Measurements from ENCODE around the gene PDCL2. TPM values are rescaled to one million over a fixed set of nuclear protein-coding genes. Genes with fewer than 3 reads are reported as not detected.
A peak's percentile ranks its signal among the peaks of the same experiment; 100 is the strongest.
"Not testable (repeated sequence)": the region's sequence is repeated elsewhere in the genome, so short reads cannot be mapped to it uniquely, and the experiment has no call there.

The PDCL2 gene, protein sequence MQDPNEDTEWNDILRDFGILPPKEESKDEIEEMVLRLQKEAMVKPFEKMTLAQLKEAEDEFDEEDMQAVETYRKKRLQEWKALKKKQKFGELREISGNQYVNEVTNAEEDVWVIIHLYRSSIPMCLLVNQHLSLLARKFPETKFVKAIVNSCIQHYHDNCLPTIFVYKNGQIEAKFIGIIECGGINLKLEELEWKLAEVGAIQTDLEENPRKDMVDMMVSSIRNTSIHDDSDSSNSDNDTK
- total RNA-seq, result not detected in 2 replicates

- no peak for DNase-seq
- Mint-ChIP-seq H3K27me3 (peaks cover 6% of the 10 kb centered on the region), H3K36me3 (ENCODE audit: low read depth) (no peaks in the 10 kb centered on the region), H3K4me3 (no peak within 1 kb of the TSS), H3K27ac (no peak within 1 kb of the TSS), H3K4me1 (no peaks in the 10 kb centered on the region), H3K9me3 (peaks cover 9% of the 10 kb centered on the region)
- intact Hi-C loops (cut with micrococcal nuclease), result no loop called here
Measured at GRCh38 chr4:55592014-55592413, at the start of gene PDCL2. PDCL2 (minus strand) TSS chr4:55592245; CDS start chr4:55592109, 136 bp downstream.

DNA sequence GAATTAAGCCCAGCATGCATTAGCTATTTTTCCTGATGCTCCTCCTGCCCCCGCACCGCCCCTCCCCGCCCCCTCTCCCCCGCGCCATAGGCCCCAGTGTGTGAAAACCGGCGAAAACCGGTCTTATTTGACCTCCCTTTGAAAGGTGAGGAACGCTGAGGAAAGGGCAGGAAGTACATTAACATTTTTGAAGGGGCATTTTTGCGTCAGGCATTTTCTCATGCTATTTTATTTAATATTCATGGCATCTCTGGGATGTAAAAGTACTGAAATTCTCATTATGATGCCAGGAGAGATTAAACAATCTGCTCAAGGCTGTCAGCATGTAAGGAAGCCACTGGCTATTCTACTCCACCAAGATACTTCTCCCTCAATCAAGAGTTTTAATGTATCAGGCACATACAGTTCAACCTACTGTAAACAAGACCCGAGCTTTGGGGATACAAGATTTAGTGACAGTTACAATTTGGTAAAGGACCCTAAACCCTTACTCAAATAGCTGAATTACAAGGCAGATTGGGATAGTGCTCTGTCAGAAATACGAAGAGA lies 45.3 kb upstream of the PDCL2 start:
- no peak for DNase-seq
- Mint-ChIP-seq H3K36me3 (ENCODE audit: low read depth) (no peaks in the 10 kb centered on the region), H3K4me1 (peaks cover 9% of the 10 kb centered on the region), H3K9me3 (no peaks in the 10 kb centered on the region), H3K27me3 (peaks cover 57% of the 10 kb centered on the region), H3K27ac (no peak overlapping the region), H3K4me3 (no peak overlapping the region)
- intact Hi-C loops (cut with micrococcal nuclease), result loop anchor here (10.0 kb wide), 1 partner anchor 193 kb away; no protein-coding TSS in a partner anchor

- peak overlapping the region; percentile 73 for H3K4me3 Mint-ChIP-seq
- no peaks in the 10 kb centered on the region for H3K9me3 Mint-ChIP-seq
- H3K36me3 Mint-ChIP-seq (ENCODE audit: low read depth), result no peaks in the 10 kb centered on the region
- peaks cover 61% of the 10 kb centered on the region for H3K27me3 Mint-ChIP-seq
- peaks cover 9% of the 10 kb centered on the region for H3K4me1 Mint-ChIP-seq
- no peak overlapping the region for H3K27ac Mint-ChIP-seq
- no peak for DNase-seq
- intact Hi-C loops (cut with micrococcal nuclease), result loop anchor here (10.0 kb wide), 1 partner anchor 192 kb away; no protein-coding TSS in a partner anchor
Measured at GRCh38 chr4:55636656-55636999, 44.6 kb upstream of the PDCL2 start.

DNA sequence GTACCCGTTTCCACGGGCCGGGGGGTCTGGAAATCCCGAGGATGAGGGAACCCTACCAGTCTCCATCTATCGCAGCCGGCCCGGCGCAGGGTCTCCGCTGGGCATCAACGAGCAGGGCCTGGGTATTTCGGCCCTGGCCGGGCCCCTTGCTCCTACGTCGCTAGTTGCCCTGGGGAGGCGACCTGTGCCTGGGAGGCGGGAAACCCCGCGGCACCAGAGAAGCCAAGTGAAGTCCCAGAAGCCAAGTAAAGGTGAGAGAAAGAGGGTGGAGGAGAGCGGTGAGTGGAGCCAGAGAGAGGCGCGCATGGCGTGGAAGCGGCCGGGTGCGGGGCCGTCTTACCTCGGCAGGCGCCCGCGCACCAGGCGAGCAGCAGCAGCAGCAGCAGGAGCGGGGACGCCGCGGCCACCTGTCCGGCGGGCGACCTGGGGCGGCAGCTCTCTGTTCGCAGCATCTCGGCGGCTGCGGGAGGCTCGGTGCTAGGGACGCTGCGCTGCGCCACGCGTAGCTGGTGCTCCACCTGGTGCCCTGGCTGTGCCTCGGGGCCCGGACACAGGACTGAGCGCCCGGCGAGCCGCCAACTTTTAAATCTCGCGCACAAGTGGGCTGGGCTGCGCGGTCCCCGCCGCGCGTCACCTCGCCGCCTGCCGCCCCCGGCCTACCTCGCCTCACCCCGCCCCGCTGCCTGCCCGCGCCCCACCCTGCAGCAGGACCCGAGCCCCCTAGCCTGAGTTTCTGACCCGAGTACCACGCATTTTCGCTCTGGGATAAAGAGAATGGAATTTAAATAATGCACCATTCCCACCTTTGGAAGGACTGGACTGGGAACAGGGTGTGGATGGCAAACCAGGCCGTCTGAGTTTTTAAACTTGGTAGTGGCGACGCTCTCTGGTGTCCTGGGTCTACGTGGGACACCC lies 44.0 kb upstream of the PDCL2 start, which contains the start of gene NMU:
NMU (minus strand) TSS at position 558 of the 915 bp plus-strand sequence; CDS start at position 452, 106 bp downstream.
- H3K4me3 Mint-ChIP-seq, result peak within 1 kb of the TSS; percentile 76
- H3K9me3 Mint-ChIP-seq, result no peaks in the 10 kb centered on the region
- intact Hi-C loops (cut with micrococcal nuclease), result loop anchor here (10.0 kb wide), 1 partner anchor 191 kb away; no protein-coding TSS in a partner anchor
- H3K36me3 Mint-ChIP-seq (ENCODE audit: low read depth), result no peaks in the 10 kb centered on the region
- no peak within 1 kb of the TSS for H3K27ac Mint-ChIP-seq
- peak; percentile 69 for DNase-seq
- H3K4me1 Mint-ChIP-seq, result peaks cover 9% of the 10 kb centered on the region
- peaks cover 68% of the 10 kb centered on the region for H3K27me3 Mint-ChIP-seq

GRCh38 chr4:55635282-55635681 lies 43.2 kb upstream of the PDCL2 start:
- intact Hi-C loops (cut with micrococcal nuclease), result loop anchor here (10.0 kb wide), 1 partner anchor 190 kb away; no protein-coding TSS in a partner anchor
- Mint-ChIP-seq H3K36me3 (ENCODE audit: low read depth) (no peaks in the 10 kb centered on the region), H3K9me3 (no peaks in the 10 kb centered on the region), H3K4me3 (peak overlapping the region; percentile 76), H3K27me3 (peaks cover 71% of the 10 kb centered on the region), H3K27ac (no peak overlapping the region), H3K4me1 (peaks cover 9% of the 10 kb centered on the region)
- DNase-seq, result no peak

GRCh38 chr4:55634417-55635128 lies 42.5 kb upstream of the PDCL2 start:
- DNase-seq, result no peak
- Mint-ChIP-seq H3K9me3 (no peaks in the 10 kb centered on the region), H3K4me1 (peaks cover 9% of the 10 kb centered on the region), H3K36me3 (ENCODE audit: low read depth) (no peaks in the 10 kb centered on the region), H3K27me3 (peaks cover 74% of the 10 kb centered on the region), H3K4me3 (no peak overlapping the region), H3K27ac (no peak overlapping the region)
- intact Hi-C loops (cut with micrococcal nuclease), result loop anchor here (10.0 kb wide), 1 partner anchor 190 kb away; no protein-coding TSS in a partner anchor

- peaks cover 71% of the 10 kb centered on the region for H3K27me3 Mint-ChIP-seq
- intact Hi-C loops (cut with micrococcal nuclease), result loop anchor here (10.0 kb wide), 1 partner anchor 189 kb away; no protein-coding TSS in a partner anchor
Measured at GRCh38 chr4:55633903-55634302, 41.9 kb upstream of the PDCL2 start.

GRCh38 chr4:55625835-55626234 lies 33.8 kb upstream of the PDCL2 start:
- Mint-ChIP-seq H3K4me1 (no peaks in the 10 kb centered on the region), H3K27me3 (peaks cover 11% of the 10 kb centered on the region), H3K4me3 (no peak overlapping the region), H3K36me3 (ENCODE audit: low read depth) (no peaks in the 10 kb centered on the region), H3K9me3 (no peaks in the 10 kb centered on the region), H3K27ac (no peak overlapping the region)
- DNase-seq, result no peak
- intact Hi-C loops (cut with micrococcal nuclease), result no loop called here

More at GRCh38 chr4:55633903-55634302, 41.9 kb upstream of the PDCL2 start:
- no peak for DNase-seq
- Mint-ChIP-seq H3K4me1 (peaks cover 9% of the 10 kb centered on the region), H3K4me3 (no peak overlapping the region), H3K27ac (no peak overlapping the region), H3K36me3 (ENCODE audit: low read depth) (no peaks in the 10 kb centered on the region), H3K9me3 (no peaks in the 10 kb centered on the region)

- H3K27me3 Mint-ChIP-seq; H3K9me3 Mint-ChIP-seq; H3K36me3 Mint-ChIP-seq (ENCODE audit: low read depth); intact Hi-C loops (cut with micrococcal nuclease); H3K4me1 Mint-ChIP-seq; H3K4me3 Mint-ChIP-seq; H3K27ac Mint-ChIP-seq; DNase-seq: not testable (repeated sequence)
Measured at GRCh38 chr4:55624063-55624462, 32.0 kb upstream of the PDCL2 start.

DNA sequence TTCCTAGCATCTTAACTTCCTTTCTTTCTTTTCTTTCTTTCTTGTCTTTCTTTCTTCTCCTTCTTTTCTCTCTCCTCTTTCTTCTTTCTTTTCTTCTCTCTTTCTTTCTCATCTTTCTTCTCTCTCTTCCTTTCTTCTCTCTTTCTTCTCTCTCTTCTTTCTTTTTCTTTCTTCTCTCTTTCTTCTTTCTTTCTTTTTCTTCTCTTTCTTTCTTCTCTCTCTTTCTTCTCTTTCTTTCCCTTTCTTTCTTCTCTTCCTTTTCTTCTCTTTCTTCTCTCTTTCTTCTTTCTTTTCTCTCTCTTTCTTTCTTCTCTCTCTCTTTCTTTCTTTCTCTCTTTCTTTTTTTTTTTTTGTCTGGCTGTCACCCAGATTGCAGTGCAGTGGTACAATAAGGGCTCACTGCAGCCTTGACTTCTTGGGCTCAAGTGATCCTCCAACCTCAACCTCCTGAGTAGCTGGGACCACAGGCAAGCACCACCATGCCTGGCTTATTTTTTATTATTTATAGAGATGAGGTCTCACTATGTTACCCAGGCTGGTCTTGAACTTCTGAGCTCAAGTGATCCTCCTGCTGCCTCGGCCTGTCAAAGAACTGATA lies 26.6 kb upstream of the PDCL2 start:
- no peak overlapping the region for H3K27ac Mint-ChIP-seq
- peaks cover 3% of the 10 kb centered on the region for H3K27me3 Mint-ChIP-seq
- no peaks in the 10 kb centered on the region for H3K36me3 Mint-ChIP-seq (ENCODE audit: low read depth)
- H3K4me3 Mint-ChIP-seq, result no peak overlapping the region
- H3K4me1 Mint-ChIP-seq, result peaks cover 3% of the 10 kb centered on the region
- H3K9me3 Mint-ChIP-seq, result no peaks in the 10 kb centered on the region
- intact Hi-C loops (cut with micrococcal nuclease), result no loop called here
- no peak for DNase-seq

- H3K27ac Mint-ChIP-seq, result no peak overlapping the region
- no peak for DNase-seq
- peaks cover 3% of the 10 kb centered on the region for H3K27me3 Mint-ChIP-seq
- H3K4me1 Mint-ChIP-seq, result peaks cover 3% of the 10 kb centered on the region
- no peaks in the 10 kb centered on the region for H3K36me3 Mint-ChIP-seq (ENCODE audit: low read depth)
- intact Hi-C loops (cut with micrococcal nuclease), result no loop called here
- no peak overlapping the region for H3K4me3 Mint-ChIP-seq
- H3K9me3 Mint-ChIP-seq, result no peaks in the 10 kb centered on the region
Measured at GRCh38 chr4:55617587-55618197, 25.6 kb upstream of the PDCL2 start.

DNA sequence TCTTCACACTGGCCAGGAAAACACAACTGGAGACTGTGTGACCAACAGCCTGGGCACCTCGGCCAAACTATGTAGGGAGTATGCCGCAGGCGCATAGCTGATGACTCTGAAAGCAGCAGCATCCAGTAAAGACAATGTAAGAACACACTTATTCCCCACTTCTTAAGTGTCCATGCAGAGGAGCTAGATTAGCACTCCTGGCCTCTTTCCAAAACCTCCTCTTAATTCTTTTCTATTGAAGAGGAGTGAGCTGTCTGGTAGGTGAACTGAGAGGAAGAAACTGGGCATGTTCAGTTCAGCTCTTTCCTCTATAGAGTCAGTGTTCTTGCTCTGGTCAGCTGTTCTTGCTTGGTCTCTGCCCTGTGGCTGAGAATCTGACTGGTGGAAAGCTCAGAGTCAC lies 23.0 kb upstream of the PDCL2 start:
- Mint-ChIP-seq H3K4me3 (no peak overlapping the region), H3K9me3 (no peaks in the 10 kb centered on the region), H3K36me3 (ENCODE audit: low read depth) (no peaks in the 10 kb centered on the region), H3K4me1 (peaks cover 3% of the 10 kb centered on the region), H3K27me3 (peaks cover 3% of the 10 kb centered on the region), H3K27ac (no peak overlapping the region)
- intact Hi-C loops (cut with micrococcal nuclease), result no loop called here
- DNase-seq, result no peak

DNA sequence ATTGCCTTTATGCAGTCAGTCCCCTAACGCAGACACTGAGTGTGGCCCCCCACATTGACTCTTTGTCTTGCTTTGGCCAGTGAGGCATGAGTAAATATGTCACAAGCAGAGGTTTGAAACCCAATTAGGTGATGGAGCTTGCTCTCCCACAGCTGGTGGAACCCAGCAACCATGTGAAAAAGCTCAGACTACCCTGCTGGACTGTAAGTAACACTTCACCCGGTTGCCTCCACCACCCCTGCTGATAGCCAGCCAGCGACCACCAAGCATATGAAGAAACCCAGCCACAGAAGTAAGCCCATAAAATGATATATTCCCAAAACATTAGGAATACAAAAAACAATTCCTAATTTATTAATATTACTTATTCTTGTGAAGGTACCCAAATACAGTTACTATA lies 21.6 kb upstream of the PDCL2 start:
- H3K4me1 Mint-ChIP-seq, result peaks cover 3% of the 10 kb centered on the region
- H3K27me3 Mint-ChIP-seq, result peaks cover 3% of the 10 kb centered on the region
- no peaks in the 10 kb centered on the region for H3K36me3 Mint-ChIP-seq (ENCODE audit: low read depth)
- no peaks in the 10 kb centered on the region for H3K9me3 Mint-ChIP-seq
- intact Hi-C loops (cut with micrococcal nuclease), result no loop called here
- DNase-seq, result no peak
- H3K4me3 Mint-ChIP-seq, result no peak overlapping the region
- H3K27ac Mint-ChIP-seq, result no peak overlapping the region

Data from activated CD4-positive, alpha-beta T cell treated with anti-CD3 and anti-CD28 coated beads, Interleukin-2, amount 10 ng/mL, durations not matched to agents 24 days and 14 days (primary cell).